ENCODE results near the gene COL25A1.

- TF ChIP-seq POLR2A (IDR thresholded peaks at IDR 0.05; ENCODE audit: extremely low read depth, insufficient read length): no peak
- no peak for TF ChIP-seq CTCF (IDR thresholded peaks at IDR 0.05; ENCODE audit: low read depth, low read length)
- TF ChIP-seq MAX (IDR thresholded peaks at IDR 0.05; ENCODE audit: low read depth, low read length): no peak
- no peak for TF ChIP-seq MYC (IDR thresholded peaks at IDR 0.05; ENCODE audit: low read depth, low read length)
These were observed 45.6 kb downstream of the COL25A1 start for GRCh38 chr4:109256818-109257217.

Data from NB4 (cell line).